ENCODE results near the gene GPR3.

DNA sequence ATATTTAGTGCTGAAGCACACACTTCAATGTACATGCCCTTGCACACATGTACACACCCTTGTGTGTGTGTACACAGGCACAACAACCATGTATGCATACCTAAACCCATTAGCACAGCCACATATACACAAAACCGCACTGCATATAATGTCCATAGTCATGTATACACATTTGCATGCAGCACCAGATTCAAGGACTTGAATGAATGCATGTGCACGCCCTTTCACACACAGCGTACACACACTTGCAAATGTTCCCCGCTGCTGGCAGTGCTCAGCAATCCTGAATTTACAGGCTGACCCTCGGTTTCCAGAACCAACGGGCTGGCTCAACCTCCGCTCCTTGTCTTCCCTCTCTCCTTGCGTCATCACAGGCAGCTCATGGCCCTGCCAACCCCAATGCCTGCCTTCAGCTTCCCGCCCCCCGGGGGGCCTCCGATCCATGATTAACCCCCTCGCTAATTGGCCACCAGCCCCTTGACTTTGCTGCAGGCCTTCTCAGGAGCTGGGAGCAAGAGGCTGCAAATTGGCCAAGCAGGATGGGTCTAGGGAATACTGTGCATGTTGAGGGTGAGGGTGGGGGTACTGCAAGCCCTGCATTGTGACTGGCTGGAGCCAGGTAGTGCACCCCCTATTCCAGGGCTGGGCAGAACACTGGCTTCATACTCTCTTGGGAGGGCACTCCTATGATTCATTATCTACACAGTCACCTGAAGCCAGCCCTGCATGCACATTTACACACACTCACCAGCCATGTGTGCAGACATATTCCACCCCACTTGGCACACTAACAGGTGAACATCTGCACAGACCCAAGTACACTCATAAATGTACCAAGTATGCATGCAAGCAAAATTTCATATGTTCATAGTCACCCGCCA lies 7.9 kb downstream of the GPR3 start:
- no peak for TF ChIP-seq POLR2AphosphoS5 (IDR thresholded peaks at IDR 0.05; ENCODE audit: low read depth, low read length)
- TF ChIP-seq, protein P1, sequence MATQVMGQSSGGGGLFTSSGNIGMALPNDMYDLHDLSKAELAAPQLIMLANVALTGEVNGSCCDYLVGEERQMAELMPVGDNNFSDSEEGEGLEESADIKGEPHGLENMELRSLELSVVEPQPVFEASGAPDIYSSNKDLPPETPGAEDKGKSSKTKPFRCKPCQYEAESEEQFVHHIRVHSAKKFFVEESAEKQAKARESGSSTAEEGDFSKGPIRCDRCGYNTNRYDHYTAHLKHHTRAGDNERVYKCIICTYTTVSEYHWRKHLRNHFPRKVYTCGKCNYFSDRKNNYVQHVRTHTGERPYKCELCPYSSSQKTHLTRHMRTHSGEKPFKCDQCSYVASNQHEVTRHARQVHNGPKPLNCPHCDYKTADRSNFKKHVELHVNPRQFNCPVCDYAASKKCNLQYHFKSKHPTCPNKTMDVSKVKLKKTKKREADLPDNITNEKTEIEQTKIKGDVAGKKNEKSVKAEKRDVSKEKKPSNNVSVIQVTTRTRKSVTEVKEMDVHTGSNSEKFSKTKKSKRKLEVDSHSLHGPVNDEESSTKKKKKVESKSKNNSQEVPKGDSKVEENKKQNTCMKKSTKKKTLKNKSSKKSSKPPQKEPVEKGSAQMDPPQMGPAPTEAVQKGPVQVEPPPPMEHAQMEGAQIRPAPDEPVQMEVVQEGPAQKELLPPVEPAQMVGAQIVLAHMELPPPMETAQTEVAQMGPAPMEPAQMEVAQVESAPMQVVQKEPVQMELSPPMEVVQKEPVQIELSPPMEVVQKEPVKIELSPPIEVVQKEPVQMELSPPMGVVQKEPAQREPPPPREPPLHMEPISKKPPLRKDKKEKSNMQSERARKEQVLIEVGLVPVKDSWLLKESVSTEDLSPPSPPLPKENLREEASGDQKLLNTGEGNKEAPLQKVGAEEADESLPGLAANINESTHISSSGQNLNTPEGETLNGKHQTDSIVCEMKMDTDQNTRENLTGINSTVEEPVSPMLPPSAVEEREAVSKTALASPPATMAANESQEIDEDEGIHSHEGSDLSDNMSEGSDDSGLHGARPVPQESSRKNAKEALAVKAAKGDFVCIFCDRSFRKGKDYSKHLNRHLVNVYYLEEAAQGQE (IDR thresholded peaks at IDR 0.05; ENCODE audit: insufficient read depth in 1 of 2, low read depth in 2 of 2, low read length in 1 of 2): no peak
- TF ChIP-seq, protein P2, sequence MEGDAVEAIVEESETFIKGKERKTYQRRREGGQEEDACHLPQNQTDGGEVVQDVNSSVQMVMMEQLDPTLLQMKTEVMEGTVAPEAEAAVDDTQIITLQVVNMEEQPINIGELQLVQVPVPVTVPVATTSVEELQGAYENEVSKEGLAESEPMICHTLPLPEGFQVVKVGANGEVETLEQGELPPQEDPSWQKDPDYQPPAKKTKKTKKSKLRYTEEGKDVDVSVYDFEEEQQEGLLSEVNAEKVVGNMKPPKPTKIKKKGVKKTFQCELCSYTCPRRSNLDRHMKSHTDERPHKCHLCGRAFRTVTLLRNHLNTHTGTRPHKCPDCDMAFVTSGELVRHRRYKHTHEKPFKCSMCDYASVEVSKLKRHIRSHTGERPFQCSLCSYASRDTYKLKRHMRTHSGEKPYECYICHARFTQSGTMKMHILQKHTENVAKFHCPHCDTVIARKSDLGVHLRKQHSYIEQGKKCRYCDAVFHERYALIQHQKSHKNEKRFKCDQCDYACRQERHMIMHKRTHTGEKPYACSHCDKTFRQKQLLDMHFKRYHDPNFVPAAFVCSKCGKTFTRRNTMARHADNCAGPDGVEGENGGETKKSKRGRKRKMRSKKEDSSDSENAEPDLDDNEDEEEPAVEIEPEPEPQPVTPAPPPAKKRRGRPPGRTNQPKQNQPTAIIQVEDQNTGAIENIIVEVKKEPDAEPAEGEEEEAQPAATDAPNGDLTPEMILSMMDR (IDR thresholded peaks at IDR 0.05): no peak
- TF ChIP-seq TCF7L2 (IDR thresholded peaks at IDR 0.05; ENCODE audit: low read depth, low read length): no peak
- no peak for TF ChIP-seq SIN3A (IDR thresholded peaks at IDR 0.05; ENCODE audit: borderline replicate concordance, insufficient read depth, low read depth, low read length)

All from Panc1 (cell line).